HepG2 (cell line): Measurements from ENCODE around the gene RPS8. TPM values are rescaled to one million over a fixed set of nuclear protein-coding genes. Genes with fewer than 3 reads are reported as not detected.

Experiments
- AFF4 ChIP-seq: sonication (generic); formaldehyde crosslinking; IDR thresholded peaks from 2 replicates; pipeline ENCODE4 v1.4.0; 2020; ENCODE audit warnings: missing genetic modification reagents
- ARNT2 ChIP-seq: sonication (generic); formaldehyde crosslinking; IDR thresholded peaks from 2 replicates; pipeline ENCODE4 v1.8.0; 2022; ENCODE audit warnings: mild to moderate bottlenecking, low read depth, missing genetic modification reagents, moderate library complexity
- ATF1 ChIP-seq: IDR thresholded peaks from 2 replicates; pipeline ENCODE4 v1.6.1; 2016; ENCODE audit warnings: mild to moderate bottlenecking, control low read depth
- CBX1 ChIP-seq: IDR thresholded peaks from one replicate; pipeline ENCODE4 v1.6.1; 2016; ENCODE audit warnings: antibody characterized with exemption, low read depth
- FOXO1 ChIP-seq: sonication (generic); formaldehyde crosslinking; IDR thresholded peaks from 2 replicates; pipeline ENCODE4 v1.4.0; 2020; ENCODE audit warnings: missing genetic modification reagents
- GATAD1 ChIP-seq: IDR thresholded peaks from 2 replicates; pipeline ENCODE4 v1.6.1; 2016; ENCODE audit warnings: missing genetic modification reagents, missing compliant biosample characterization
- KDM2A ChIP-seq: sonication (generic); formaldehyde crosslinking; IDR thresholded peaks from 2 replicates; pipeline ENCODE4 v1.4.0; 2020; ENCODE audit warnings: low read depth, missing genetic modification reagents, borderline replicate concordance
- KDM4B ChIP-seq: sonication (generic); formaldehyde crosslinking; IDR thresholded peaks from 2 replicates; pipeline ENCODE4 v1.4.0; 2020; ENCODE audit warnings: missing genetic modification reagents
- KLF11 ChIP-seq: IDR thresholded peaks from 2 replicates; pipeline ENCODE4 v1.6.1; 2016; ENCODE audit warnings: missing compliant biosample characterization
- MIXL1 ChIP-seq: IDR thresholded peaks from 2 replicates; pipeline ENCODE4 v1.6.1; 2016
- NCOA2 ChIP-seq: sonication (generic); formaldehyde crosslinking; IDR thresholded peaks from 2 replicates; pipeline ENCODE4 v1.8.0; 2022; ENCODE audit warnings: inconsistent platforms
- NFYB ChIP-seq: sonication (generic); formaldehyde crosslinking; IDR thresholded peaks from 2 replicates; pipeline ENCODE4 v1.4.0; 2020; ENCODE audit warnings: missing genetic modification reagents
- SALL2 ChIP-seq: sonication (generic); formaldehyde crosslinking; IDR thresholded peaks from 2 replicates; pipeline ENCODE4 v1.8.1; 2023; ENCODE audit warnings: mild to moderate bottlenecking, missing genetic modification reagents, inconsistent platforms
- SNAPC5 ChIP-seq: sonication (generic); formaldehyde crosslinking; IDR thresholded peaks from 2 replicates; pipeline ENCODE4 v1.8.1; 2023; ENCODE audit warnings: mild to moderate bottlenecking, missing genetic modification reagents, borderline replicate concordance
- TEAD2 ChIP-seq: sonication (generic); formaldehyde crosslinking; IDR thresholded peaks from 2 replicates; pipeline ENCODE4 v1.9.0; 2021; ENCODE audit warnings: missing genetic modification reagents
- TOE1 ChIP-seq: sonication (generic); formaldehyde crosslinking; IDR thresholded peaks from 2 replicates; pipeline ENCODE4 v1.4.0; 2020; ENCODE audit warnings: mild to moderate bottlenecking, missing genetic modification reagents
- ZBTB2 ChIP-seq: sonication (generic); formaldehyde crosslinking; IDR thresholded peaks from 2 replicates; pipeline ENCODE4 v1.8.0; 2022; ENCODE audit warnings: low read depth, missing genetic modification reagents
- ZC3H13 ChIP-seq: sonication (generic); formaldehyde crosslinking; IDR thresholded peaks from 2 replicates; pipeline ENCODE4 v1.8.1; 2023; ENCODE audit warnings: mild to moderate bottlenecking, missing genetic modification reagents, moderate library complexity
- ZFY ChIP-seq: sonication (generic); formaldehyde crosslinking; IDR thresholded peaks from 2 replicates; pipeline ENCODE4 v1.4.0; 2020; ENCODE audit warnings: missing genetic modification reagents
- ZNF264 ChIP-seq: sonication (generic); formaldehyde crosslinking; IDR thresholded peaks from 2 replicates; pipeline ENCODE4 v1.4.0; 2020; ENCODE audit warnings: missing genetic modification reagents
- ZNF274 ChIP-seq: sonication (generic); formaldehyde crosslinking; IDR thresholded peaks from 2 replicates; pipeline ENCODE4 v1.5.1; 2020; ENCODE audit warnings: mild to moderate bottlenecking, missing genetic modification reagents
- ZNF607 ChIP-seq: sonication (generic); formaldehyde crosslinking; IDR thresholded peaks from 2 replicates; pipeline ENCODE4 v1.5.1; 2020; ENCODE audit warnings: missing genetic modification reagents, mild to moderate bottlenecking, borderline replicate concordance
- ZNF740 ChIP-seq: sonication (generic); formaldehyde crosslinking; IDR thresholded peaks from 2 replicates; pipeline ENCODE4 v1.4.0; 2020; ENCODE audit warnings: missing genetic modification reagents
- ZNF891 ChIP-seq: sonication (generic); formaldehyde crosslinking; IDR thresholded peaks from 2 replicates; pipeline ENCODE4 v1.5.0; 2020; ENCODE audit warnings: mild to moderate bottlenecking, missing genetic modification reagents
- ZSCAN21 ChIP-seq: sonication (generic); formaldehyde crosslinking; IDR thresholded peaks from 2 replicates; pipeline ENCODE4 v1.8.0; 2022; ENCODE audit warnings: mild to moderate bottlenecking, missing genetic modification reagents, moderate library complexity, borderline replicate concordance
- ZSCAN25 ChIP-seq: sonication (generic); formaldehyde crosslinking; IDR thresholded peaks from 2 replicates; pipeline ENCODE4 v1.8.0; 2022; ENCODE audit warnings: mild to moderate bottlenecking, missing genetic modification reagents
- polyA plus RNA-seq, 8 experiments: library from polyadenylated mRNA; depleted of rRNA in 3 of 8; stranded (reverse) in 7 of 8; unstranded in 1 of 8; fragments of >200 nt; fragmentation: Illumina TruSeq in 4 of 8; extraction: Trizol in 4 of 8; gene quantifications; 2 replicates each; pipeline versions ENCODE4 v1.2.1 to v1.2.3, GENCODE V29; 2011 to 2016; ENCODE audit warnings: low read depth in 4 of 8, missing spikeins in 1 of 8, mixed read lengths in 1 of 8; ENCODE audit not compliant: insufficient read depth in 1 of 8
- total RNA-seq, 5 experiments: library from RNA; depleted of rRNA; stranded (reverse); fragments of >200 nt; fragmentation: Illumina TruSeq; extraction: Trizol; gene quantifications; 2 replicates each; pipeline ENCODE4 v1.2.3, GENCODE V29; 2016; ENCODE audit warnings: low read depth in 1 of 5

Gene RPS8
- total and polyA plus RNA-seq, 2 of the 13 experiments (the other 11 are each of a cell fraction or from before 2014, with no cell fraction given): 2,628 to 2,822 TPM

GRCh38 chr1:44739307-44740178, 35.8 kb upstream of the RPS8 start, which contains the start of gene KIF2C (continued):
- TF ChIP-seq ARNT2: peak; percentile 92
- peak; percentile 73 for TF ChIP-seq NFYB (CRISPR knock-in tag)
- peak; percentile 77 for TF ChIP-seq KDM2A (CRISPR knock-in tag)
- 0 out of 2 replicates have a peak, but pooled peaks have one; percentile 46 for TF ChIP-seq ZNF607 (CRISPR knock-in tag)
- 0 out of 2 replicates have a peak, but pooled peaks have one; percentile 33 for TF ChIP-seq ZSCAN25 (CRISPR knock-in tag)
- peak; percentile 95 for TF ChIP-seq GATAD1 (CRISPR knock-in tag)
- TF ChIP-seq TOE1: peak; percentile 76; the same call in 1 of the 2 replicates
- 0 out of 2 replicates have a peak, but pooled peaks have one; percentile 54 for TF ChIP-seq SNAPC5 (CRISPR knock-in tag)
- TF ChIP-seq NCOA2: no peak
- TF ChIP-seq ZBTB2 (CRISPR knock-in tag): no peak
- TF ChIP-seq MIXL1: peak; percentile 42; the same call in 1 of the 2 replicates
- peak; percentile 32 for TF ChIP-seq ZFY (CRISPR knock-in tag)
- peak; percentile 64; the same call in 1 of the 2 replicates for TF ChIP-seq ZSCAN21 (CRISPR knock-in tag)
- TF ChIP-seq KDM4B (CRISPR knock-in tag): no peak
- TF ChIP-seq FOXO1 (CRISPR knock-in tag): no peak
- peak; percentile 93 for TF ChIP-seq KLF11
- 0 out of 2 replicates have a peak, but pooled peaks have one; percentile 57 for TF ChIP-seq ZC3H13 (CRISPR knock-in tag)
- TF ChIP-seq AFF4 (CRISPR knock-in tag): no peak
- TF ChIP-seq ZNF274 (CRISPR knock-in tag): peak; percentile 71
- TF ChIP-seq SALL2 (CRISPR knock-in tag): peak; percentile 81
- TF ChIP-seq TEAD2 (CRISPR knock-in tag): no peak
- no peak for TF ChIP-seq ZNF891
- TF ChIP-seq CBX1: peak; percentile 40
- TF ChIP-seq ZNF264: peak; percentile 63; the same call in 1 of the 2 replicates
- peak; percentile 90 for TF ChIP-seq ATF1
- TF ChIP-seq ZNF740 (CRISPR knock-in tag): no peak
